ENCODE data around the gene SPATC1L.
"Not testable (repeated sequence)": the region's sequence is repeated elsewhere in the genome, so short reads cannot be mapped to it uniquely, and the experiment has no call there.

The SPATC1L gene

GRCh38 chr21:46183910-46184624 lies at the start of gene SPATC1L:
Gene SPATC1L (minus strand): TSS chr21:46184459. CDS start chr21:46182816, 1,643 bp downstream.
- peak; percentile 80 for DNase-seq

DNA sequence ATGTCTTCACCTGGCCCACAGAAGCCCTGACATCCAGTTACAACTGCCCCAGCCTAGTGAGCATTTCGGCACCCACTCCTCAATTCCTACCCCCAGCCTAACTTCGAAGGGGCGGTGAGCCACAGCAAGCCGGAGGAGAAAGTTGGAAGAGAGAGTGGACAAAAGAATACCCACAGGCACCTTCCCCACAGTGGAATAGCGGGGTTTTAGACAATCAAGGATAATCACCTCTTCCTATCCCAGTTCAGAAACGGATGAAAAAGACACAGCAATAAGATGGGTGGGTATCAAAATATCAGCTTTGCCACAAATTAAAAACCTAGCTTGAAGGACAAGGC lies 45.6 kb upstream of the SPATC1L start:
- DNase-seq = no peak

- DNase-seq = peak; percentile 36
Measured at GRCh38 chr21:46229133-46229922, 45.1 kb upstream of the SPATC1L start.

- DNase-seq = peak; percentile 99
Measured at GRCh38 chr21:46228345-46229051, 44.2 kb upstream of the SPATC1L start, which contains the start of gene LSS. Gene LSS (minus strand): TSS chr21:46228774. CDS start chr21:46228745, 29 bp downstream.

- peak; percentile 20 for DNase-seq
Measured at GRCh38 chr21:46227811-46228344, 43.6 kb upstream of the SPATC1L start.

DNA sequence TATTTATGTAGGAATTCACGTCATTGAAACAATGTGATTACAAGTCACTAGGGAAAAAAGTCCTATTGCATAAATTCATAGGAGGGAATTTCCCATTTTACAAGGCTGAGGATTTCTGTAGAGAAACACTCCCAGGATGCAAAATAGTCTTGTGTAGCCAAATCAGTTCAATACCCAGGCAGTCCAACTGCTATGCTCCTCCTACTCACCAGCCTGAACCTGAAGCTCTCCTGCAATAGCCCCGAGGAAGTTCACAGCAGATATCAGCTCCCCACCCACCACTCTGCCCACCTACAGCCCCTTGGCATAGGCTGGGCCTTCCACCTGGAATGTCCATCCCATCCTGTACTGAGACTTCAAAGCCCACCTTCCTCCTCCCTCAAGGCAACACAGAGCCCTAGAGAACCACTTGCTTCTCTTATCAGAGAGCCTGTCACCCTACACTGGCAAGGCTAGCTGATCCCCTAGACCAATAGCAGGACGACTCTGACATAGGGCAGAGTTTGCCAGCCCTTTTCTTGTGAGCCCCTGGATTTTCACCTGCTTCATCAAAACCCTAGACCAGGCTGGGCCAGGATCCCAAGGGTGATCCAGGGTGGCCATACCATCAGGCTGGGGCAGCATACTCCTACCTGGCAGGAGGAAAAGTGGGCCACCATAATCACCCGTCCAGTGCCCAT lies 42.8 kb upstream of the SPATC1L start:
- DNase-seq = peak; percentile 70

DNA sequence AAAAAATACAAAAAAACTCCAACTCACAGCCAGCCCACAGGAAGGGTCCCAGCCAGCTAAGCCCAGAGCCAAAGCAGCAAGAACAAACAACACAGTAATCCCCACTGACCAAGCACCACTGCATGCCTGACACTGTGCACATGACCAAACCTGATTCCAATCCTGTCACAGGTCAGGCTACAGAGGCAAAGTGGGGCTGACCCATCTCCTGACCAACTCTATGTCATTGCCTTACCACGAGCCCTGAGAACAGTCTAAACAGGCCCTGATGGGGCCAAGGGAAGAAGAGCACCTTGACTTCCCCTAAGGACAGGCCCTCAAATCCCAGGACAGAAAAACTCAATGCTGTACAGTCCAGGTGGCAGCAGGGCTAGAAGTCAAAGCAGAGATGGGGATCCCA lies 41.9 kb upstream of the SPATC1L start:
- no peak for DNase-seq

GRCh38 chr21:46223661-46224060 lies 39.4 kb upstream of the SPATC1L start:
- DNase-seq = not testable (repeated sequence)

- no peak for DNase-seq
Measured at GRCh38 chr21:46223217-46223616, 39.0 kb upstream of the SPATC1L start.

- DNase-seq = no peak
Measured at GRCh38 chr21:46222436-46223116, 38.3 kb upstream of the SPATC1L start.

- no peak for DNase-seq
Measured at GRCh38 chr21:46221664-46222435, 37.6 kb upstream of the SPATC1L start.

- DNase-seq = no peak
Measured at GRCh38 chr21:46220847-46221246, 36.6 kb upstream of the SPATC1L start.

GRCh38 chr21:46220275-46220810 lies 36.1 kb upstream of the SPATC1L start:
- DNase-seq = no peak

GRCh38 chr21:46219591-46220239 lies 35.5 kb upstream of the SPATC1L start:
- DNase-seq = no peak

DNA sequence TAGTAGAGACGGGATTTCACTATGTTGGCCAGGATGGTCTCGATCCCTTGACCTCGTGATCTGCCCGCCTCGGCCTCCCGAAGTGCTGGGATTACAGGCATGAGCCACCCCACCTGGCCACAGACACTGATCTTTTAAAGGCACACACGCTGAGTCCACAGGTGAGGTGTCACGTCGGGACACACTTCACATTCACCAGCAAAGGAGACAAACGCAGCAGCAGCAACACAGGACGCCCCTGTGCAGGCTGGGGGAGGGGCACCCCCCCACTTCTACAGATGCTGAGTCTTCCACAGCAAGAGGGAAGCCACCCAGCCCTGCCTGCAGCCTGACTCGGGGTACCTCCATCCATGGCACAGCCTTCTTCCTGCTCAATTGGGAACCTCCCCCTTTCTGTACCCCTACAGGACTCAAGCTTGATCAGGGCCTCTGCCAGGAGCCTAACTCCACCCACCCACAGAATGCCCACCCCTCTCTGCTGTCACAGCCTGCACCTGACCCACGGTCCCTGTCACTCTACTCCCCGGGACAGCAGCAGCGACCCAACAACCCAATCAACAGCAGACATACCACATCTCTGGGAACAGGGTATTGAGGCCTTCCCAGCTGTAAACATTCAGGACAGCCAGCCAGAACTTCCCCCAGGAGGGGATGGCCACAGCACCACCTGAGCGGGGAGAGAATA lies 34.8 kb upstream of the SPATC1L start:
- no peak for DNase-seq

- DNase-seq = no peak
Measured at GRCh38 chr21:46217511-46218196, 33.4 kb upstream of the SPATC1L start.

GRCh38 chr21:46216132-46216747 lies 32.0 kb upstream of the SPATC1L start:
- DNase-seq = no peak

DNA sequence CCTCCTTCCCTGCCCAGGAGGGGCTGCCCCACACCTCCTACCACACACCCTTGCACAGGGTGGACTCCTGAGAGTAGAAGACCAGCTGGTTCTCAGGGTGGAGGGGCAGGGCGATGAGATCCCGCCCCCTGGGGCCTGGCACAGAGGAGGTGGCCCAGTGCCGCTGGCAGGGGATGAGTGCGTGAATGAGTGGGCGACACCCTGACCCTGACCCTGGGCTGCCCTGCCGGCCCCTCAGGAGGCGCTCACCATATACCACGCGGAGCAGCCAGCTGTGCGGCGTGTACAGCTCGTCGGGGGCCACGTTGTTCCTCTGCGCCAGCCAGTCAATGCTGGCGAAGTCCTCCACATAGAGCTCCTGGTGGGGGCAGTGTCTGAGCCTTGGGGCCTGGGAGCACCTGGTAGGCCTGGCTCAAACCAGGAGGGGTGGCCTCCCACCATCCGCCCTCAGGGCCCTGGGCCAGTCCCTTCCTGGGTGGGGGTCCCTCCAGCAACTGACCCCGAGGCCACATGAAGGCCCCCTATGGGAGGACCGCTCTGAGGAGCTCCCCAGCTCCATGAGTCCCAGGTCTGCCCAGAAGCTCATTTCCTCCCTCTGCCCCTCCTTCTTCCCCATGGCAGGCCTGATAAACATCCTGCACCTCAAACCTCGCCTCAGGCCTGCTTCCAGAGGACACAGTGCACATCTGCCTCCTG lies 31.3 kb upstream of the SPATC1L start:
- DNase-seq = peak; percentile 29
